Neuronal stem cell (in vitro differentiated cells): ENCODE results near the gene GTSE1.

ENCODE experiments used
- DNase-seq: peaks from one replicate; pipeline ENCODE4 v3.0.0-alpha.2; 2013; ENCODE audit warnings: low spot score
- H2AFZ ChIP-seq: one replicate; pipeline ENCODE4 v1.6.1; 2013; ENCODE audit warnings: mild to moderate bottlenecking, low read length, inconsistent platforms
- H2AK5ac ChIP-seq: 2 replicates; pipeline ENCODE4 v1.6.1; 2013; ENCODE audit warnings: low read depth, mild to moderate bottlenecking, inconsistent platforms, low read length, moderate library complexity, mixed read lengths
- H2BK120ac ChIP-seq: 2 replicates; pipeline ENCODE4 v1.6.1; 2013; ENCODE audit warnings: low read depth, mild to moderate bottlenecking, inconsistent platforms, low read length, moderate library complexity, mixed read lengths
- H2BK12ac ChIP-seq: one replicate; pipeline ENCODE4 v1.6.1; 2013; ENCODE audit warnings: low read length, inconsistent platforms
- H2BK15ac ChIP-seq: 2 replicates; pipeline ENCODE4 v1.6.1; 2013; ENCODE audit warnings: mild to moderate bottlenecking, low read length, inconsistent platforms, mixed read lengths
- H2BK5ac ChIP-seq: one replicate; pipeline ENCODE4 v1.6.1; 2013; ENCODE audit warnings: inconsistent platforms, mild to moderate bottlenecking, low read length, moderate library complexity
- H3K14ac ChIP-seq: one replicate; pipeline ENCODE4 v1.6.1; 2013; ENCODE audit warnings: low read length, inconsistent platforms
- H3K18ac ChIP-seq: 2 replicates; pipeline ENCODE4 v1.6.1; 2013; ENCODE audit warnings: low read length, inconsistent platforms
- H3K23ac ChIP-seq: 2 replicates; pipeline ENCODE4 v1.6.1; 2013; ENCODE audit warnings: low read depth, mild to moderate bottlenecking, mixed read lengths, low read length, inconsistent platforms; ENCODE audit not compliant: poor library complexity
- H3K27ac ChIP-seq: replicated peaks from 3 replicates; pipeline ENCODE4 v1.5.1; 2013; ENCODE audit warnings: low read length, inconsistent platforms
- H3K27me3 ChIP-seq, 3 experiments: 2 replicates each; pipeline ENCODE4 v1.6.1; 2013; ENCODE audit warnings: low read length in 3 of 3, mild to moderate bottlenecking in 2 of 3, inconsistent platforms in 1 of 3, low read depth in 1 of 3, mixed read lengths in 1 of 3, moderate library complexity in 1 of 3; ENCODE audit not compliant: control insufficient read depth in 3 of 3, insufficient read depth in 3 of 3
- H3K36me3 ChIP-seq, 2 donors: replicated peaks in 1 of 2; 2 replicates each; pipeline ENCODE4 v1.6.1; 2013; ENCODE audit warnings: low read length in 2 of 2; ENCODE audit not compliant: control insufficient read depth in 2 of 2, insufficient read depth in 2 of 2
- H3K4ac ChIP-seq: 2 replicates; pipeline ENCODE4 v1.6.1; 2013; ENCODE audit warnings: inconsistent platforms, mild to moderate bottlenecking, low read length, moderate library complexity
- H3K4me1 ChIP-seq, 2 donors: 1 replicate in 1 of 2; 2 replicates in 1 of 2; pipeline ENCODE4 v1.6.1; 2013; ENCODE audit warnings: low read length in 2 of 2, low read depth in 1 of 2; ENCODE audit not compliant: control insufficient read depth in 2 of 2, insufficient read depth in 1 of 2
- H3K4me2 ChIP-seq: one replicate; pipeline ENCODE4 v1.6.1; 2013; ENCODE audit warnings: mild to moderate bottlenecking, low read length, inconsistent platforms; ENCODE audit not compliant: insufficient read depth, poor library complexity, severe bottlenecking
- H3K4me3 ChIP-seq, 2 donors: 2 replicates each; pipeline ENCODE4 v1.5.1; 2013; ENCODE audit warnings: low read length in 2 of 2, mild to moderate bottlenecking in 2 of 2, inconsistent platforms in 1 of 2, moderate library complexity in 1 of 2
- H3K79me1 ChIP-seq: one replicate; pipeline ENCODE4 v1.6.1; 2013; ENCODE audit warnings: low read depth, mild to moderate bottlenecking, inconsistent platforms, low read length, moderate library complexity
- H3K9ac ChIP-seq: one replicate; pipeline ENCODE4 v1.6.1; 2013; ENCODE audit warnings: mild to moderate bottlenecking, low read depth, low read length, inconsistent platforms; ENCODE audit not compliant: poor library complexity
- H3K9me3 ChIP-seq, 2 donors: replicated peaks in 1 of 2; 2 replicates each; pipeline versions ENCODE3 to v1.6.1; 2013; ENCODE audit warnings: low read length in 2 of 2, mild to moderate bottlenecking in 2 of 2, inconsistent platforms in 1 of 2, low read depth in 1 of 2, mixed read lengths in 1 of 2, moderate library complexity in 1 of 2; ENCODE audit not compliant: control insufficient read depth in 2 of 2, insufficient read depth in 1 of 2
- H4K8ac ChIP-seq: one replicate; pipeline ENCODE4 v1.6.1; 2013; ENCODE audit warnings: low read depth, mild to moderate bottlenecking, inconsistent platforms, low read length, moderate library complexity
- H4K91ac ChIP-seq: one replicate; pipeline ENCODE4 v1.6.1; 2013; ENCODE audit warnings: low read length, low read depth, mild to moderate bottlenecking, inconsistent platforms; ENCODE audit not compliant: poor library complexity
- WGBS, 2 donors: extraction: QIAGEN DNeasy Blood & Tissue Kit; methylation state at CpG; one replicate each; pipeline ENCODE4 v1.1.7; 2013; ENCODE audit warnings: missing lambda C conversion rate in 2 of 2, mixed read lengths in 1 of 2; ENCODE audit not compliant: insufficient read length in 2 of 2, insufficient replicate concordance in 1 of 2; ENCODE audit errors: extremely low coverage in 2 of 2; 5-methylcytosine and 5-hydroxymethylcytosine counted together

The GTSE1 gene

DNA sequence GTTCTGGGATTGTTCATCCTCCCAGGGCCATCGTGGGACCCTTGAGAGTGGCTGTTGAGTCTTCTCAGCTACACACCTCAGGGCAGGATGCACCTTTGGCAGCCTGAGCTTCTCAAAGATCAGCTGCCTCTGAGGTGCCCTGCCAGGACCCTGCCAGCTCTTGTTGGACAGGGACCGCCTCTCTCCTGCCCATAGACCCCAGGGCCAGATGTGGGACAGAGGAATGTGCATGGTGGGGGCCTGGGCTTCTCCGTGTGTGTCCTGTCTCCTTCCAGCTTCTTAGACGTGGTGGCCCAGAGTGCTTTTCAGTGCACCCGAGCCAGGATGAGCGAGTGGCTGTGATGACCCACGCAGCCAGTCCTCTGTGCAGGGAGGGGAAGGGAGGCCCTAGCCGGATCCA, 32.9 kb downstream of the GTSE1 start:
- Histone ChIP-seq H3K27ac (no peak overlapping the region), H3K23ac (no peak overlapping the region), H4K8ac (no peak overlapping the region), H2BK120ac (no peak overlapping the region), H2BK5ac (no peak overlapping the region), H3K4me1 (no peaks in the 10 kb centered on the region), H3K4ac (no peak overlapping the region), H3K4me3 (no peak overlapping the region), H3K14ac (no peak overlapping the region), H2BK12ac (no peak overlapping the region), H2AFZ (no peak overlapping the region), H3K4me2 (no peak overlapping the region), H3K9me3 (no peaks in the 10 kb centered on the region), H3K9ac (peak overlapping the region; percentile 53), H3K36me3 (peaks cover 46 to 90% of the 10 kb centered on the region in 2 donors), H3K27me3 (no peaks in the 10 kb centered on the region), H4K91ac (no peak overlapping the region), H3K18ac (no peak overlapping the region), H2BK15ac (no peak overlapping the region), H2AK5ac (no peak overlapping the region), H3K79me1 (peaks cover 2% of the 10 kb centered on the region)
- DNase-seq, result no peak
- no CpG with 5 or more reads among the region's 8 CpGs for WGBS, 2 donors

DNA sequence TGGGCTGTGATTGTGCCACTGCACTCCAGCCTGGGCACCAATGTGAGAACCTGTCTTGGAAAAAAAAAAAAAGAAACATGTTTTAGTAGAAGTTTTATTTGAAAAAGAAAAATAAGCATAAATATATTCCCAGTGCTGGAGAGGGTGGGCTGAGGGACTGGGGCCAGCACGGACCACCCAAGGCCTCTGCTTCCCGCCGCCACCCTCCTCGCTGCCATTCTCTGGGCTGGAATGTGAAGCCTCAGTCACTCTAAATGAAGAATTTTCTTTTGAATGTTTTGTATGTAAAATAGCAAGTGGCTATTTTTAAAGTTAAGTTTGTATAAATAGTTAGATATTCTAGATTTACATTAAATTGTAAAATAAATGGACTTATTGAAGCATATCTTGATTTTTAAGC, 33.8 kb downstream of the GTSE1 start:
- Histone ChIP-seq H2AFZ (no peak overlapping the region), H3K4ac (no peak overlapping the region), H4K8ac (no peak overlapping the region), H2BK12ac (no peak overlapping the region), H3K18ac (no peak overlapping the region), H3K4me3 (no peak overlapping the region), H3K4me1 (no peaks in the 10 kb centered on the region), H3K79me1 (peaks cover 2% of the 10 kb centered on the region), H3K36me3 (peaks cover 46 to 83% of the 10 kb centered on the region in 2 donors), H2AK5ac (no peak overlapping the region), H2BK15ac (no peak overlapping the region), H4K91ac (no peak overlapping the region), H3K9me3 (no peaks in the 10 kb centered on the region), H3K9ac (no peak overlapping the region), H3K23ac (no peak overlapping the region), H2BK120ac (no peak overlapping the region), H3K4me2 (no peak overlapping the region), H3K14ac (no peak overlapping the region), H3K27me3 (no peaks in the 10 kb centered on the region), H3K27ac (no peak overlapping the region), H2BK5ac (no peak overlapping the region)
- no peak for DNase-seq
- no CpG with 5 or more reads among the region's 4 CpGs for WGBS, 2 donors

DNA sequence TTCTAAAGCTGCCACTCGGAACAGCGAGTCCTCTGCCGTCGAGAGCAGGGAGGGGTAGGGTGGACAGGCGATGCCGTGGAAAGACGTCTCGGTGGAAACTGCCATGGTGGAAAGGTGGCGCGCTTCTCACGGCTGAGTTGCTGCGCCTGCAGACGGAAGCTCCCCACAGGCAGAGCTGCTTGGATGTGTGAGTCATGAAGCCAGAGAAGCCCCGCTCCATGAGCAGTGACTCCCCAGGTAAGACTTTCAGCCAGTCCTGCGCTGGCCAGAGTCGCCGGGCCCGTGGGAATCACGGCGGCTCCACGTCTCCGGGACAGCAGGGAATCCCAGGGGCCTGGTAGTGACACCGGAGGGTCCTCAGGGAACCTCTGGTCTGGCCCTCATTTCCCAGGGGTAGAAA, 34.8 kb downstream of the GTSE1 start:
- Histone ChIP-seq H4K8ac (no peak overlapping the region), H3K27ac (no peak overlapping the region), H3K18ac (no peak overlapping the region), H3K27me3 (no peaks in the 10 kb centered on the region), H3K79me1 (peaks cover under 1% of the 10 kb centered on the region), H3K4me1 (peaks cover 1 to 2% of the 10 kb centered on the region in 2 donors), H3K9me3 (no peaks in the 10 kb centered on the region), H2AFZ (no peak overlapping the region), H4K91ac (no peak overlapping the region), H2BK15ac (no peak overlapping the region), H3K36me3 (peaks cover 36 to 72% of the 10 kb centered on the region in 2 donors), H2BK12ac (no peak overlapping the region), H3K4ac (no peak overlapping the region), H3K9ac (peak overlapping the region; percentile 16), H3K23ac (peak overlapping the region; percentile 38), H2AK5ac (no peak overlapping the region), H3K4me2 (no peak overlapping the region), H3K14ac (no peak overlapping the region), H3K4me3 (no peak overlapping the region), H2BK5ac (no peak overlapping the region), H2BK120ac (no peak overlapping the region)
- WGBS, 2 donors, result no CpG with 5 or more reads among the region's 23 CpGs
- no peak for DNase-seq

DNA sequence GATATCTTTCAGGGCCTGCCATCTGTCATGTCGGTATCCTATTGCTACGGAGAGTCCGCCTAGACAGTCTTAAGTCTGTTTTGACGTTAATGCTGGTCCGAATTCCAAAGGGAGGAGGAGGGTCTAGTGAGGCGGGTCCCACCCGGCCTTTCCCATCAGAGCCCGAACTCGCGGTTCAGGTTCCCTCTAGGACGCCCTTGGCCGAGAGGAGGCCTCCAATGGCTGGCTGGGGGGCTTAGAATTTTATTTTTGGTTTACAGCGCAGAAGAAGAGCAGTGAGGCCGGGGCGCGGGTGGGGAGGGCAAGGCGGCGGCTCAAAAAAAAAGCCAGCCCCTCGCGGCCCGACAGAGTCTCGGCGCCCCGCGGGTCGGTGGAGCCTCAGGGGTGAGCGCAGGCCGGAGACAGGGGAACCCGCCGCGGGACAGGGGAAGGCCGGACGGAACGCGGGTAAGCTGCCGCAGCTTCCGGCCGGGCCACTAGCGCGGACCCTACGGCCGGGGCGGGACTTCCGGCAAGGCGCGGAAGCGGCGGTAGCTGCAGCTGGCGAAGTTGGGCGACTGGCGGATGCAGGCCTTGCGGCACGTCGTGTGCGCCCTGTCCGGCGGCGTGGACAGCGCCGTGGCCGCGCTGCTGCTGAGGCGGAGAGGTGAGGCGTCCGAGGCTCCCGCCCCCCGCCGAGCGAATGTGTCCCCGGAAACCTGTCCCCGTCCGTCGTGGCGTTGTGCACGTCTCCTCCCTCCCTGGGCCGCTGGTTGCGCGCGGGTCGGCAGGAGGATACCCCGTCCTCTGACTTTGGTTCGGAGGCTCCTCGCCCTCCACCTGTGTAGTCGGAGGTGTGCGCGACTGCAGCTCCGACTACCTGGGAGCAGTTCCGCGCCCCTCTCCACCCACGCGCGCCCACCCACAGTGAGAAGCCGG, 38.8 kb downstream of the GTSE1 start, which contains the start of gene TRMU:
Gene TRMU (plus strand): TSS at position 514 of the 918 bp plus-strand sequence. CDS start 51 bp downstream, at position 565.
- Histone ChIP-seq H3K23ac (peak within 1 kb of the TSS; percentile 96), H3K79me1 (peaks cover 3% of the 10 kb centered on the region), H3K9me3 (no peaks in the 10 kb centered on the region), H2BK12ac (no peak within 1 kb of the TSS), H3K27me3 (no peaks in the 10 kb centered on the region), H2AK5ac (peak within 1 kb of the TSS; percentile 78), H4K8ac (no peak within 1 kb of the TSS), H2BK120ac (peak within 1 kb of the TSS; percentile 56), H2BK5ac (peak within 1 kb of the TSS; percentile 71), H3K4me1 (peaks cover 5 to 6% of the 10 kb centered on the region in 2 donors), H3K14ac (peak within 1 kb of the TSS; percentile 94), H2BK15ac (peak within 1 kb of the TSS; percentile 72), H3K4me2 (peak within 1 kb of the TSS; percentile 81), H4K91ac (no peak within 1 kb of the TSS), H2AFZ (peak within 1 kb of the TSS; percentile 98), H3K9ac (peak within 1 kb of the TSS; percentile 99), H3K18ac (peak within 1 kb of the TSS; percentile 91), H3K27ac (peak within 1 kb of the TSS; percentile 54), H3K36me3 (peaks cover 28 to 64% of the 10 kb centered on the region in 2 donors), H3K4ac (no peak within 1 kb of the TSS), H3K4me3 (peak within 1 kb of the TSS; percentile 98 to 100)
- DNase-seq, result peak; percentile 79
- no CpG with 5 or more reads among the region's 93 CpGs for WGBS, 2 donors
